ENCODE results near the gene PTPN14.

DNA sequence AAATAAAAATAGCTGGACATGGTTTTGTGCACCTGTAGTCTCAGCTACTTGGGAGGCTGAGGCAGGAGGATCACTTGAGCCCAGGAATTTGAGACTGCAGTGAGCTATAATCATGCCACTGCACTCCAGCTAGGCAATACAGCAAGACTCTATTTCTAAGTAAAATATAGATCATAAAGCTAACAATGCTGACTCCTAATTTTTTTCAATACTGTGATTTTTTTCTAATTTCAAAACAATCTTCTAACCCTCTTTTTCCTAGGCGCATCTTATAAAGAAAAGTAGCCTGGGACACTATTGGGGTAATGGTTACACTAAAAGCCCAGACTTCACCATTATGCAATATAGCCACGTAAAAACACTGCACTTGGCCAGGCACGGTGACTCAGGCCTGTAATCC lies 81.3 kb downstream of the PTPN14 start:
- no peak for TF ChIP-seq PATZ1 (CRISPR knock-in tag; IDR thresholded peaks at IDR 0.05; ENCODE audit: borderline replicate concordance)
- TF ChIP-seq ZNF8 (CRISPR knock-in tag; IDR thresholded peaks at IDR 0.05), result no peak
- no peak for TF ChIP-seq ZFP3 (CRISPR knock-in tag; IDR thresholded peaks at IDR 0.05)
- no peak for TF ChIP-seq TSHZ2 (CRISPR knock-in tag; IDR thresholded peaks at IDR 0.05)
- no peak for TF ChIP-seq TOX (CRISPR knock-in tag; IDR thresholded peaks at IDR 0.05; ENCODE audit: borderline replicate concordance)
- no peak for TF ChIP-seq ISL1 (CRISPR knock-in tag; IDR thresholded peaks at IDR 0.05)
- TF ChIP-seq CSDC2 (CRISPR knock-in tag; IDR thresholded peaks at IDR 0.05), result no peak
- TF ChIP-seq, protein P1, sequence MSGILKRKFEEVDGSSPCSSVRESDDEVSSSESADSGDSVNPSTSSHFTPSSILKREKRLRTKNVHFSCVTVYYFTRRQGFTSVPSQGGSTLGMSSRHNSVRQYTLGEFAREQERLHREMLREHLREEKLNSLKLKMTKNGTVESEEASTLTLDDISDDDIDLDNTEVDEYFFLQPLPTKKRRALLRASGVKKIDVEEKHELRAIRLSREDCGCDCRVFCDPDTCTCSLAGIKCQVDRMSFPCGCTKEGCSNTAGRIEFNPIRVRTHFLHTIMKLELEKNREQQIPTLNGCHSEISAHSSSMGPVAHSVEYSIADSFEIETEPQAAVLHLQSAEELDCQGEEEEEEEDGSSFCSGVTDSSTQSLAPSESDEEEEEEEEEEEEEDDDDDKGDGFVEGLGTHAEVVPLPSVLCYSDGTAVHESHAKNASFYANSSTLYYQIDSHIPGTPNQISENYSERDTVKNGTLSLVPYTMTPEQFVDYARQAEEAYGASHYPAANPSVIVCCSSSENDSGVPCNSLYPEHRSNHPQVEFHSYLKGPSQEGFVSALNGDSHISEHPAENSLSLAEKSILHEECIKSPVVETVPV (CRISPR knock-in tag; IDR thresholded peaks at IDR 0.05), result no peak
- TF ChIP-seq, protein P2, sequence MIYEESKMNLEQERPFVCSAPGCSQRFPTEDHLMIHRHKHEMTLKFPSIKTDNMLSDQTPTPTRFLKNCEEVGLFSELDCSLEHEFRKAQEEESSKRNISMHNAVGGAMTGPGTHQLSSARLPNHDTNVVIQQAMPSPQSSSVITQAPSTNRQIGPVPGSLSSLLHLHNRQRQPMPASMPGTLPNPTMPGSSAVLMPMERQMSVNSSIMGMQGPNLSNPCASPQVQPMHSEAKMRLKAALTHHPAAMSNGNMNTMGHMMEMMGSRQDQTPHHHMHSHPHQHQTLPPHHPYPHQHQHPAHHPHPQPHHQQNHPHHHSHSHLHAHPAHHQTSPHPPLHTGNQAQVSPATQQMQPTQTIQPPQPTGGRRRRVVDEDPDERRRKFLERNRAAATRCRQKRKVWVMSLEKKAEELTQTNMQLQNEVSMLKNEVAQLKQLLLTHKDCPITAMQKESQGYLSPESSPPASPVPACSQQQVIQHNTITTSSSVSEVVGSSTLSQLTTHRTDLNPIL (CRISPR knock-in tag; IDR thresholded peaks at IDR 0.05; ENCODE audit: low read depth), result no peak
- TF ChIP-seq ZNF565 (CRISPR knock-in tag; conservative IDR thresholded peaks at IDR 0.05; ENCODE audit: low read depth), result no peak
- no peak for TF ChIP-seq ARNTL (CRISPR knock-in tag; IDR thresholded peaks at IDR 0.05; ENCODE audit: borderline replicate concordance, low read depth)
- no peak for TF ChIP-seq RARB (CRISPR knock-in tag; IDR thresholded peaks at IDR 0.05)
- no peak for TF ChIP-seq BACH2 (CRISPR knock-in tag; IDR thresholded peaks at IDR 0.05; ENCODE audit: borderline replicate concordance)
- no peak for TF ChIP-seq POU6F1 (CRISPR knock-in tag; IDR thresholded peaks at IDR 0.05; ENCODE audit: borderline replicate concordance, low read depth)

All from SK-N-SH treated with all-trans-retinoic acid at 6 μM for 48 hours (cell line).